Measurements from ENCODE around the gene EBF3. TPM values are rescaled to one million over a fixed set of nuclear protein-coding genes. Genes with fewer than 3 reads are reported as not detected.
A peak's percentile ranks its signal among the peaks of the same experiment; 100 is the strongest.

EBF3 gene
- total RNA-seq, 4 donors from 2014 or later: 5.5 to 10.4 (median 8.2) TPM

DNA sequence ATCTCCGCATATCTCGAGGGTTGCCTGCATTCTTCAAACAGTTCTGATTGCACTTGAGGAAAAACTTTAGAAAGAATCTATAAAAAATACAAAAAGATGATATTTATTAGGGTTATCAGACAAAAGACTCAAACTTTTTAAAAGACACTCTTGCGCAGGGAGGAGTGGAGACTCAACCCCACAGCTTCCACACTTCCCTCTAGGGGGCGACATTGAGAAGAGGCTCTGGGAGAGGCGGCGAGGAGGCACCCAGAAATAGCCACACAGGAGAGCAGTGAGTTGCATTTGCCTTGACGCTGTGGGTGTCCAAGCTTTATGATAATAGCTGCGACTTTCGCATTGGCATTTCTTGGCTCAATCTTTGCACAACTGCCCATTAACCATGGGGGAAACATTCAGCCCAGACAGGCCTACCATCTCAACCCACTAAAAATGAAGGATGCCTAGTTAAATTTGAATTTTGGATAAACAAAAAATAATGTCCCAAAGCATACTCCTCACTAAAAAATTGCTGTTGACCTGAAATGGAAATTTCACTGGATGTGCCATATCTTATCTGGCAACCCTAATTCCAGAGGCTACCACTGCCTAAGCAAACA, 86.2 kb downstream of the EBF3 start:
- Histone ChIP-seq H3K4me1 (peaks cover 0 to 1% of the 10 kb centered on the region in 2 donors), H3K4me3 (no peak overlapping the region), H3K9me3 (no peaks in the 10 kb centered on the region), H3K36me3 (no peaks in the 10 kb centered on the region), H3K27me3 (no peaks in the 10 kb centered on the region), H3K27ac (no peak overlapping the region)
- TF ChIP-seq, protein P1, sequence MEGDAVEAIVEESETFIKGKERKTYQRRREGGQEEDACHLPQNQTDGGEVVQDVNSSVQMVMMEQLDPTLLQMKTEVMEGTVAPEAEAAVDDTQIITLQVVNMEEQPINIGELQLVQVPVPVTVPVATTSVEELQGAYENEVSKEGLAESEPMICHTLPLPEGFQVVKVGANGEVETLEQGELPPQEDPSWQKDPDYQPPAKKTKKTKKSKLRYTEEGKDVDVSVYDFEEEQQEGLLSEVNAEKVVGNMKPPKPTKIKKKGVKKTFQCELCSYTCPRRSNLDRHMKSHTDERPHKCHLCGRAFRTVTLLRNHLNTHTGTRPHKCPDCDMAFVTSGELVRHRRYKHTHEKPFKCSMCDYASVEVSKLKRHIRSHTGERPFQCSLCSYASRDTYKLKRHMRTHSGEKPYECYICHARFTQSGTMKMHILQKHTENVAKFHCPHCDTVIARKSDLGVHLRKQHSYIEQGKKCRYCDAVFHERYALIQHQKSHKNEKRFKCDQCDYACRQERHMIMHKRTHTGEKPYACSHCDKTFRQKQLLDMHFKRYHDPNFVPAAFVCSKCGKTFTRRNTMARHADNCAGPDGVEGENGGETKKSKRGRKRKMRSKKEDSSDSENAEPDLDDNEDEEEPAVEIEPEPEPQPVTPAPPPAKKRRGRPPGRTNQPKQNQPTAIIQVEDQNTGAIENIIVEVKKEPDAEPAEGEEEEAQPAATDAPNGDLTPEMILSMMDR (IDR thresholded peaks at IDR 0.05 in 4 of 5, conservative IDR thresholded peaks at IDR 0.05 in 1 of 5): peak in 3 of 5 experiments; percentile 30 to 57 (median 38)
- TF ChIP-seq POLR2A (IDR thresholded peaks at IDR 0.05): no peak
- ATAC-seq: peak in 1 of 2 donors; percentile 24
- DNase-seq: no peak
- intact Hi-C loops (cut with DNase I; ENCODE audit: low total_unique reads) (no loop called here), in situ Hi-C loops (cut with MboI; ENCODE audit: low sequenced_read_pairs in 4 of 4) (no loop called here)

DNA sequence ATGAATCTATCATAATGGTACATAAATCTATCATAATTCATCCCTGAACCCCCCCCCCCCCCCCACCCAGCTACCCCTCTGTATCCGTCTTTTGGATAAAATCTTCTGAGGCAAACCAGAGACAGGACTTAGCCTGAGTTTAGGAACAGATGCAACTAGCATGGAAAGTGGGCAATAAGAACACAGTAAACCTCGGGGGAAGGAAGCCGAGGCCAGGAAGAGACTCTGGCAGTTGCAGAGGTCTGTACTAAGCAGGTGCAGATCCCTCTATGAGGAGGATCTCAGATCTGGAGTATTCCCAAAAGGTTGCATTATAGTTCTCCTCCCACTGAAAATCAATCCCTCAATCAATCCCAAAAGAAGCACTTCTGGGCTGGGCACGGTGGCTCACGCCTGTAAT, 87.2 kb downstream of the EBF3 start:
- in situ Hi-C loops (cut with MboI; ENCODE audit: low sequenced_read_pairs in 4 of 4): no loop called here

DNA sequence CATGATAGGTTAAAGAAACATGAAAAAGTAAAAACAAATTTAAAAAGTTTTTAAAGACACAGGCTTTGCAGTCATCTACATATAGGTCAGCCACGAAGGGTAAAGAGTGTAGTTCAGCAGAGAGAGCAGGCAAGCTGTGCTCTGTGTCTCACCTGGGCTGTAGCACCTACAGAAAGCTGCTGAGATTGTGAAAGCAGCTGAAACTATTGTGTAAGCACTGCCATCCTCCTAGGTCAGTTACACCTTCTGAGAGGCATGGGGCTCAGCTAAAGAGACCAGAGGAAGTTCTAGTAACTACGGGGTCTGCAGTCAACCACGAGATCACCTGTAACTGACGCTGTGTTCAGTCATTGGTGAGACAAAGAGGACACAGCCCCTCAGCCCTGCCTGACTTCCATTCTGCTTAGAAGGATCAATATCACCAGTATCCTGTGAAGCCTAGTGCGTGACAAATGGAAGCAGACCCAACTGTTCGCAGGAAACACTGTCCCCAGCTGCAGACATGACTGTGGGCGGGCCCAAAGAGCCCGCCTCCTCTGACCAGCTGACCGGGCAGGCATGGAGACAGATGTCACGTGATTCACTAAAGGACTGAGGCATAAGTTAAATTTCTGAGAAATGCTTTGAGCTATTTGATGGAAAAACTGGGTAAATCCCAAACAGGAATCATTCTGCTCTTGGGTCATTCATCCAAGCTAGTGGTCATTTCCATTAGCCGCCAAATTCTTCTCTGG, 87.9 kb downstream of the EBF3 start:
- DNase-seq: no peak
- TF ChIP-seq POLR2A (IDR thresholded peaks at IDR 0.05): no peak
- TF ChIP-seq, protein P1 (IDR thresholded peaks at IDR 0.05 in 4 of 5, conservative IDR thresholded peaks at IDR 0.05 in 1 of 5): no peak
- no peaks in the 10 kb centered on the region for H3K27me3 ChIP-seq
- no peaks in the 10 kb centered on the region for H3K4me1 ChIP-seq
- H3K4me3 ChIP-seq: no peak overlapping the region
- in situ Hi-C loops (cut with MboI; ENCODE audit: low sequenced_read_pairs in 4 of 4) (no loop called here), intact Hi-C loops (cut with DNase I; ENCODE audit: low total_unique reads) (no loop called here)
- H3K9me3 ChIP-seq: no peaks in the 10 kb centered on the region
- no peak overlapping the region for H3K27ac ChIP-seq
- H3K36me3 ChIP-seq: no peaks in the 10 kb centered on the region
- ATAC-seq: no peak

More for the DNA sequence above, 87.2 kb downstream of the EBF3 start:
- H3K36me3 ChIP-seq: no peaks in the 10 kb centered on the region
- intact Hi-C loops (cut with DNase I; ENCODE audit: low total_unique reads): no loop called here
- no peaks in the 10 kb centered on the region for H3K9me3 ChIP-seq
- no peak for DNase-seq
- no peaks in the 10 kb centered on the region for H3K27me3 ChIP-seq
- H3K27ac ChIP-seq: no peak overlapping the region
- no peak for TF ChIP-seq POLR2A (IDR thresholded peaks at IDR 0.05)
- TF ChIP-seq, protein P1 (IDR thresholded peaks at IDR 0.05 in 4 of 5, conservative IDR thresholded peaks at IDR 0.05 in 1 of 5): no peak
- no peak for ATAC-seq
- H3K4me1 ChIP-seq: no peaks in the 10 kb centered on the region
- no peak overlapping the region for H3K4me3 ChIP-seq

DNA sequence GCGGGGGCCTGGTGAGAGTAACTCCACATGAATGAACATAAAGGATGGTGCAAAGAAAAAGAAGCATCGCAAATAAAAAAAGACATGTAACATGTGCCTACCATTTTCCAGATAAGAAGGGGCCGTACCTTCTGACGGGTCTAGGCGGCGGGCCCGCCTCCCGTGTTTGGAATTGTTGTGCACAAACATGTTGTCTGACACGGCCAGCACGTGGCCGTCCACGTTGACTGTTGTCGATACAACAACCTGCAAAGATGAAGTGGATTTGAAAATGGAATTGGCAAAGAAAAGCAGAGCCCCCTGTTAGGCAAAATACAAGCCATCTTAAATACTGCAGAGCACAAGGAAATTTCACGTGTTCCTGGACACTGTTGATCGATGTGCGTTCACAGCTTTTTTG, 90.7 kb downstream of the EBF3 start:
- H3K4me1 ChIP-seq: no peaks in the 10 kb centered on the region
- DNase-seq: no peak
- no peak overlapping the region for H3K27ac ChIP-seq
- no peaks in the 10 kb centered on the region for H3K36me3 ChIP-seq
- no peak for ATAC-seq
- intact Hi-C loops (cut with DNase I; ENCODE audit: low total_unique reads): no loop called here
- TF ChIP-seq, protein P1 (IDR thresholded peaks at IDR 0.05 in 4 of 5, conservative IDR thresholded peaks at IDR 0.05 in 1 of 5): no peak
- TF ChIP-seq POLR2A (IDR thresholded peaks at IDR 0.05): no peak
- in situ Hi-C loops (cut with MboI; ENCODE audit: low sequenced_read_pairs in 4 of 4): no loop called here
- no peak overlapping the region for H3K4me3 ChIP-seq
- no peaks in the 10 kb centered on the region for H3K9me3 ChIP-seq
- H3K27me3 ChIP-seq: no peaks in the 10 kb centered on the region

All from gastrocnemius medialis (tissue), 4 donors.